Heart left ventricle (tissue), 13 donors: Measurements from ENCODE around the gene CTPS2.

ENCODE experiments used
- CTCF ChIP-seq, 12 donors: fragments of 200-600 bp; sonication (generic) in 4 of 12; IDR thresholded peaks; one replicate each; pipeline versions ENCODE4 v1.5.0 to v1.8.0; 2018 to 2022; ENCODE audit warnings: antibody characterized with exemption in 12 of 12, mild to moderate bottlenecking in 5 of 12
- POLR2A ChIP-seq, 2 donors: fragments of 450-650 bp; IDR thresholded peaks; one replicate each; pipeline ENCODE4 v1.6.1; 2017; ENCODE audit warnings: antibody characterized with exemption in 2 of 2, mild to moderate bottlenecking in 2 of 2, moderate library complexity in 2 of 2
- donor health status: ischemic (EF 13 %, LVEDD 7.1; RV severe dilation, severe dysfunction).
- donor health status: DM: no; HTN: yes; CAD: no.
- donor health status: DM: no; HTN: no; CAD: no.
- donor health status: ischemic (EF 25% LVEDD 6.9; RV normal size, moderate dysfunction).
- donor health status: ischemic (EF 25% LVEDD 5.7; RV mildly dilated, moderate dysfunction).
- donor health status: ischemic (EF 35%, LVEDD 5.7; RV mildly dilated, moderate dysfunction).
- donor health status: nonischemic (EF 11% LVEDD 7.7; RV severe dilation, severe dysfunction).
- donor health status: DM: yes; HTN: yes; CAD: no.
- donor health status: PGD.
- donor health status: ischemic (EF 29% LVEDD 5.4; RV normal size, mild dysfunction).
- donor health status: nonischemic (EF 23%, LVEDD 6.1; RV moderate dilation, normal function).

- TF ChIP-seq POLR2A (IDR thresholded peaks at IDR 0.05) (no peak), CTCF (IDR thresholded peaks at IDR 0.05) (no peak)
Measured at GRCh38 chrX:16750136-16750535, 37.7 kb upstream of the CTPS2 start.
